ENCODE results near the gene SEPTIN10. TPM values are rescaled to one million over a fixed set of nuclear protein-coding genes. Genes with fewer than 3 reads are reported as not detected.
A peak's percentile ranks its signal among the peaks of the same experiment; 100 is the strongest.

The SEPTIN10 gene
- total and polyA plus RNA-seq, 4 donors = 30.2 to 117 (median 48.3) TPM

GRCh38 chr2:109607766-109608165 lies 6.0 kb downstream of the SEPTIN10 start:
- no peak for ATAC-seq (ENCODE audit: insufficient read depth, low FRiP score)
- H3K27ac ChIP-seq (ENCODE audit: low read depth in 1 of 2, low read length in 1 of 2) = no peak overlapping the region
- peaks cover 8 to 19% (median 9%) of the 10 kb centered on the region in 5 donors for H3K4me1 ChIP-seq (ENCODE audit: control insufficient read depth in 5 of 5, insufficient read depth in 5 of 5, low read length in 5 of 5)
- TF ChIP-seq CTCF (IDR thresholded peaks at IDR 0.05; ENCODE audit: control extremely low read depth, extremely low read depth) = no peak
- no peak overlapping the region for H3K4me3 ChIP-seq
- H3K9ac ChIP-seq (ENCODE audit: insufficient read depth in 1 of 2, low read length in 2 of 2) = no peak overlapping the region
- H3K9me3 ChIP-seq (ENCODE audit: control insufficient read depth in 4 of 4, insufficient read depth in 3 of 4, low read length in 3 of 4) = no peaks in the 10 kb centered on the region
- peaks cover 0 to 4% (median under 1%) of the 10 kb centered on the region in 4 donors for H3K36me3 ChIP-seq (ENCODE audit: control insufficient read depth in 4 of 4, insufficient read depth in 4 of 4, low read length in 4 of 4)
- H3K27me3 ChIP-seq (ENCODE audit: control insufficient read depth in 3 of 3, insufficient read depth in 3 of 3, low read length in 2 of 3) = no peaks in the 10 kb centered on the region
- 90 to 95% methylated on average over 2 of the region's 2 CpGs for WGBS, 2 donors
- DNase-seq = no peak

- no peak for TF ChIP-seq CTCF (IDR thresholded peaks at IDR 0.05; ENCODE audit: control extremely low read depth, extremely low read depth)
- Histone ChIP-seq H3K9me3 (ENCODE audit: control insufficient read depth in 4 of 4, insufficient read depth in 3 of 4, low read length in 3 of 4) (no peaks in the 10 kb centered on the region), H3K4me1 (ENCODE audit: control insufficient read depth in 5 of 5, insufficient read depth in 5 of 5, low read length in 5 of 5) (peaks cover 4 to 16% (median 12%) of the 10 kb centered on the region in 5 donors), H3K36me3 (ENCODE audit: control insufficient read depth in 4 of 4, insufficient read depth in 4 of 4, low read length in 4 of 4) (peaks cover 0 to 4% (median 2%) of the 10 kb centered on the region in 4 donors), H3K27ac (ENCODE audit: low read depth in 1 of 2, low read length in 1 of 2) (no peak overlapping the region), H3K4me3 (no peak overlapping the region), H3K9ac (ENCODE audit: insufficient read depth in 1 of 2, low read length in 2 of 2) (no peak overlapping the region), H3K27me3 (ENCODE audit: control insufficient read depth in 3 of 3, insufficient read depth in 3 of 3, low read length in 2 of 3) (no peaks in the 10 kb centered on the region)
- DNase-seq (no peak), ATAC-seq (ENCODE audit: insufficient read depth, low FRiP score) (peak; percentile 64)
- WGBS, 2 donors = 62 to 76% methylated on average over 5 of the region's 5 CpGs
Measured at GRCh38 chr2:109604597-109604996, 9.2 kb downstream of the SEPTIN10 start.

GRCh38 chr2:109602617-109603188 lies 11.1 kb downstream of the SEPTIN10 start:
- 79 to 91% methylated on average over 3 of the region's 3 CpGs for WGBS, 2 donors
- Histone ChIP-seq H3K27me3 (ENCODE audit: control insufficient read depth in 3 of 3, insufficient read depth in 3 of 3, low read length in 2 of 3) (no peaks in the 10 kb centered on the region), H3K9me3 (ENCODE audit: control insufficient read depth in 4 of 4, insufficient read depth in 3 of 4, low read length in 3 of 4) (no peaks in the 10 kb centered on the region), H3K36me3 (ENCODE audit: control insufficient read depth in 4 of 4, insufficient read depth in 4 of 4, low read length in 4 of 4) (peaks cover 0 to 4% (median 2%) of the 10 kb centered on the region in 4 donors), H3K27ac (ENCODE audit: low read depth in 1 of 2, low read length in 1 of 2) (no peak overlapping the region), H3K9ac (ENCODE audit: insufficient read depth in 1 of 2, low read length in 2 of 2) (no peak overlapping the region), H3K4me1 (ENCODE audit: control insufficient read depth in 5 of 5, insufficient read depth in 5 of 5, low read length in 5 of 5) (peaks cover 4 to 12% (median 9%) of the 10 kb centered on the region in 5 donors), H3K4me3 (no peak overlapping the region)
- DNase-seq (no peak), ATAC-seq (ENCODE audit: insufficient read depth, low FRiP score) (no peak)
- TF ChIP-seq CTCF (IDR thresholded peaks at IDR 0.05; ENCODE audit: control extremely low read depth, extremely low read depth) = no peak

- Histone ChIP-seq H3K36me3 (ENCODE audit: control insufficient read depth in 4 of 4, insufficient read depth in 4 of 4, low read length in 4 of 4) (peaks cover 0 to 4% (median 2%) of the 10 kb centered on the region in 4 donors), H3K9me3 (ENCODE audit: control insufficient read depth in 4 of 4, insufficient read depth in 3 of 4, low read length in 3 of 4) (no peaks in the 10 kb centered on the region), H3K27me3 (ENCODE audit: control insufficient read depth in 3 of 3, insufficient read depth in 3 of 3, low read length in 2 of 3) (no peaks in the 10 kb centered on the region), H3K4me3 (no peak overlapping the region), H3K9ac (ENCODE audit: insufficient read depth in 1 of 2, low read length in 2 of 2) (no peak overlapping the region), H3K27ac (ENCODE audit: low read depth in 1 of 2, low read length in 1 of 2) (no peak overlapping the region), H3K4me1 (ENCODE audit: control insufficient read depth in 5 of 5, insufficient read depth in 5 of 5, low read length in 5 of 5) (peaks cover 4 to 12% (median 10%) of the 10 kb centered on the region in 5 donors)
- ATAC-seq (ENCODE audit: insufficient read depth, low FRiP score) = no peak
- 67 to 77% methylated on average over 6 of the region's 6 CpGs for WGBS, 2 donors
- no peak for TF ChIP-seq CTCF (IDR thresholded peaks at IDR 0.05; ENCODE audit: control extremely low read depth, extremely low read depth)
- DNase-seq = peak in 1 of 3 donors; percentile 39
Measured at GRCh38 chr2:109601783-109602182, 12.0 kb downstream of the SEPTIN10 start.

All from lung (tissue), 12 donors.